Erythroblast (primary cell): ENCODE measurements around the gene TOP2B.

Experiments
- GATA1 ChIP-seq: IDR thresholded peaks from 2 replicates; pipeline ENCODE4 v1.6.1; 2011; ENCODE audit warnings: low read depth, mild to moderate bottlenecking, control low read depth, low read length, moderate library complexity
- POLR2A ChIP-seq: IDR thresholded peaks from 2 replicates; pipeline ENCODE4 v1.6.1; 2011; ENCODE audit warnings: mild to moderate bottlenecking, low read length

- TF ChIP-seq POLR2A (no peak), GATA1 (no peak)
These were observed 60.5 kb downstream of the TOP2B start for GRCh38 chr3:25604107-25604805.
